Activated CD8-positive, alpha-beta memory T cell treated with anti-CD3 and anti-CD28 coated beads for 36 hours (primary cell): ENCODE measurements around the gene SIN3B. TPM values are rescaled to one million over a fixed set of nuclear protein-coding genes. Genes with fewer than 3 reads are reported as not detected.

Source experiments
- CTCF ChIA-PET: fragments of 350-600 bp; sonication (Branson Sonifier 250); formaldehyde crosslinking; loops from one replicate; lab custom pipeline; 2021; ENCODE audit warnings: antibody characterized with exemption; lab: Charles Lee
- POLR2A ChIA-PET: fragments of 350-600 bp; sonication (Branson Sonifier 250); formaldehyde crosslinking; loops from one replicate; lab custom pipeline; 2021; ENCODE audit warnings: antibody characterized with exemption; lab: Charles Lee
- total RNA-seq, 2 experiments: library from RNA; stranded (reverse); gene quantifications; one replicate each; pipeline ENCODE4 v1.2.3, GENCODE V29; 2021

SIN3B gene
- total RNA-seq, 2 experiments from 2014 or later, result 29.9 to 31.3 TPM

DNA sequence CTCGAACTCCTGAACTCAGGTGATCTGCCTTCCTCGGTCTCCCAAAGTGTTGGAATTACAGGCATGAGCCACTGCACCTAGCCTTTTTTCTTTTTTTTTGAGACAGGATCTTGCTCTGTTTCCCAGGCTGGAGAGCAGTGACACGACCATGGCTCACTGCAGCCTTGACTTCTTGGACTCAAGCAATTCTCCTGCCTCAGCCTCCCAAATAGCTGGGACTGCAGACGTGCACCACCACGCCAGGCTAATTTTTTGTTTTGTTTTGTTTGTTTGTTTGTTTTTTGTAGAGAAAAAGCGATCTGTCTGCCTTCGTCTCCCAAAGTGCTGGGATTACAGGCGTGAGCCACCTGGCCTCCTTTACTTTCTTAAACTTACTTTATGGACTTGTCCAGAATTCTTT, 6.5 kb upstream of the SIN3B start:
- ChIA-PET CTCF (no interaction called here), POLR2A (no interaction called here)

DNA sequence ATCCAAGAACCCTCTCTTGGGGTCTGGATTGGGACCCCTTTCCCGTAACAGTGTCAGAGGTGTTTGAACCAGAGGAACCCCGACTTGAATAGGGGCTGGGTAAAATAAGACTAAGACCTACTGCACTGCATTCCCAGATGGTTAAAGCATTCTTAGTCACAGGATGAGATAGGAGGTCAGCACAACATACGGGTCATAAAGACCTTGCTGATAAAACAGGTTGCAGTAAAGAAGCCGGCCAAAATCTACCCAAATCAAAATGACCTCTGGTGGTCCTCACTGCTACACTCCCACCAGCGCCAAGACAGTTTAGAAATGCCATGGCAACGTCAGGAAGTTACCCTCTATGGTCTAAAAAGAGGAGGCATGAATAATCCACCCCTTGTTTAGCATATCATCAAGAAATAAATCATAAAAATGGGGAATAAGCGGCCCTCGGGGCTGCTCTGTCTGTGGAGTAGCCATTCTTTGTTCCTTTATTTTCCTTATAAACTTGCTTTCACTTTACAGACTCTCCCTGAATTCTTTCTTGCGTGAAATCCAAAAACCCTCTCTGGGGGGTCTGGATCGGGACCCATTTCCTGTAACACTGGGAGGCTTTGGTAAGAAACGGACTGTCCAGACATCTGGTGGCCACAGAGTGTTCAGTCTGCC, 4.4 kb upstream of the SIN3B start:
- CTCF ChIA-PET, result no interaction called here
- POLR2A ChIA-PET, result no interaction called here

DNA sequence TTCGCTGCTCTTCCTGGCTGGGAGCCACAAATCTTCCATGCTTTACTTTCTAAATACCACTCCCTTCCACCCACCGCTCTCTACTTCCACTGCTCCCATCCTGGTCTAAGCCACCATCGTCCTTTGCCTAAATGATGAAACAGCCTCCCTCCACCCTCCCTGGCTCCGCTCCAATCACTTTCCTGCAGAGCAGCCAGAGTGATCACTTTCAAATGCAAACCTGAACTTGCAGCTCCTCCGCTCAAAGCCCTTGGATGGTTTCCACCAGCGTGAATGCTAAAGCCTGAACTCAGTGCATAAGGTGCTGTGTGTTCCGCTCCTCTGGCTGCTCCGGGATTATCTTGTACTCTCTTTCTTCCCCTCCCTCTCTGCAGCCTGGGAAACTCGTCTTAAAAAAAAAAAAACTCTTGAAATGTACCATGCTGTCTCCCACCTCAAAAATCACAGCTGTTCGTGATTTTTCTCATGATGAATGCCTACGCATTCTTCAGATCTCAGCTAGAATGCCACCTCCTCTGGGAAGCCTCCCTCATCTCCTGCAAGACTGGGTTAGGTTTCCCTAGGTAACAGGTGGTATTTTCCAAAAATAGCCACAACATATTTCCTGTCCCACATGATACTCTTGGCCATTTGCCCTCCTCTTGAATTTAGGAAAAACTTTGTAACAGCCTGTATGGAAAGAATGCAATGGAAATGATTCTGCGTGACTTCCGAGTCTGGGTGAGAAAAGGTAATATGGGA, 3.7 kb upstream of the SIN3B start:
- POLR2A ChIA-PET, result no interaction called here

DNA sequence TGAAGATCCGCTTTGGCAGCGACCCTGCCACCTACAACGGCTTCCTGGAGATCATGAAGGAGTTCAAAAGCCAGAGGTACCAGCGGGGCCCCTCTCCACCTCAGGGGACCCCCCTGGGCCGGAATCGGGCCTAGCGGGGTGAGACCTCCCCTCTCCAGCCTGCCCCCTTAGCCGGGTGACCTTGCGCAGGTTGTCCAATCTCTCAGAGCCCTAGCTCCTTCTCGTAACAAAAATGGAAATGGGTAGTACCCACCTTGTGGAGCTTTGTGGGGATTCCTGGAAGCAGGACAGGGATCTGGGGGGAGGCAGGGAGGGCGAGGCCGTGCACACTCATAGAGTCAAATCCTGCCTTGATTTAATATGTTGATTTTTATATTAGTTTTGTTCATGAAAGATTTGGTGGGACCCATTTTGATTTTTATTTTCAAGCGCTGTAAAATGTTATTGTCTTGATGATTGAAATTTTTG, 658 bp downstream of the SIN3B start:
- CTCF ChIA-PET, result no interaction called here
- POLR2A ChIA-PET, result no interaction called here

More for the DNA sequence above, 3.7 kb upstream of the SIN3B start:
- CTCF ChIA-PET, result no interaction called here

DNA sequence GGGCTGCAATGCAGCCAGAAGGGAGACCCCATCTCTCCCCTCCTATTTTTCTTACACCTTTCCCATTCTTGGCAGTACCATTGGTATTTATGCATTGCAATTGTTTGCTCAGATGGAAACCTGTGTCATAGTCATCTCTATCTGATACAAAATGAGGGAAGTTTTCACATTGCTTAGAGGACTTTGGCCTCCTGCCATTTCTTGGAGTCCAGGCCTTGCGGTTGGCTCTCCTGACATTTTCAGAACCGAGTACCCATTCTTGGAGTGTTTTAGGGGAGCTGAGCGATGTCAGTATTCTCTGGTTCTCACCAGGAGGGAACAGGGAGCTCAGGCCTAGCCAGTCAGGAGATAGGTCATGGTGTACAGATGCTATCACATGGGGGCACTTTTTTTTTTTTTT, 1.5 kb downstream of the SIN3B start:
- CTCF ChIA-PET, result no interaction called here
- POLR2A ChIA-PET, result interaction anchor here (0.6 kb wide), 1 partner anchor 994 kb away, joined by 4 read pairs; no protein-coding TSS in a partner anchor

- ChIA-PET POLR2A (interaction anchor here (0.6 kb wide), 1 partner anchor 994 kb away, joined by 4 read pairs; no protein-coding TSS in a partner anchor), CTCF (no interaction called here)
Observed at GRCh38 chr19:16831531-16831930, 2.3 kb downstream of the SIN3B start.

DNA sequence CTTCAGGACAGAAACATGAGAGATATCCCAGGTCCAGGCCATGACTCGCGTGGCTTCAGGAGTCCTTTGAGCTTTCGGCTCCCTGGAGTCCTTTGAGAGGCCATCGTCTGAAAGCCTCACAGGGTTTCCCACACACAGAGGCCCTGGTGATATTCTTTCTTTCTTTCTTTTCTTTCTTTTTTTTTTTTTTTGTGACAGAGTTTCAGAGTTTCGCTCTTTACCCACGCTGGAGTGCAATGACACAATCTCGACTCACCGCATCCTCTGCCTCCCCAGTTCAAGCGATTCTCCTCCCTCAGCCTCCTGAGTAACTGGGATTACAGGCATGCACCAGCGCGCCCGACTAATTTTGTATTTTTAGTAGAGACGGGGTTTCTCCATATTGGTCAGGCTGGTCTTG, 5.5 kb downstream of the SIN3B start:
- ChIA-PET CTCF (no interaction called here), POLR2A (no interaction called here)

GRCh38 chr19:16836115-16837034, 7.2 kb downstream of the SIN3B start:
- POLR2A ChIA-PET, result no interaction called here

GRCh38 chr19:16837035-16837362, 7.8 kb downstream of the SIN3B start:
- POLR2A ChIA-PET, result no interaction called here
- CTCF ChIA-PET, result no interaction called here

More at GRCh38 chr19:16836115-16837034, 7.2 kb downstream of the SIN3B start:
- CTCF ChIA-PET, result interaction anchor here (0.5 kb wide), 1 partner anchor 126 kb away, joined by 3 read pairs; no protein-coding TSS in a partner anchor

DNA sequence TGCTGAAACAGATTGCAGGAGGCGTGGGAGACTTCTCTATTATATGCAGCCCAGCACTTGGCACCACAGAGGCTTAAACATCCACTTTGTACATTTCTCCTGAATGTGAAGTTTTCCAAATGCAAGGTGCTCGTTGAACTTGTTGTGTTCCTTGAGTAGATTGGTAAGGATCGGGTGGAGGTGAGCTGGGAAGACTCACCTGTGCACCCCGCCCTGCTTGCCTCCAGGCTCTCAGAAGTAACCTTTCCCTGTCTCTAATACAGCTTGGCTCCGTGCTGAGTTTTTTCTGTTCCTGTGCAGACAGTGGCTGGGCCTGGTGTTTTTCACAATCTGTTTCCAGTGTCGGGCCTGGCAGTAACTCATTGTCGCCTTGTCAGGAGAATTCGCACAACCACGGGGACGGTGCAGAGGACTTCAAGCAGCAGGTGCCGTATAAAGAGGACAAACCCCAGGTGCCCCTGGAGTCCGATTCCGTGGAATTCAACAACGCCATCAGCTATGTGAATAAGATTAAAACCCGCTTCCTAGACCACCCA, 12.3 kb downstream of the SIN3B start:
- POLR2A ChIA-PET, result no interaction called here
- CTCF ChIA-PET, result no interaction called here

DNA sequence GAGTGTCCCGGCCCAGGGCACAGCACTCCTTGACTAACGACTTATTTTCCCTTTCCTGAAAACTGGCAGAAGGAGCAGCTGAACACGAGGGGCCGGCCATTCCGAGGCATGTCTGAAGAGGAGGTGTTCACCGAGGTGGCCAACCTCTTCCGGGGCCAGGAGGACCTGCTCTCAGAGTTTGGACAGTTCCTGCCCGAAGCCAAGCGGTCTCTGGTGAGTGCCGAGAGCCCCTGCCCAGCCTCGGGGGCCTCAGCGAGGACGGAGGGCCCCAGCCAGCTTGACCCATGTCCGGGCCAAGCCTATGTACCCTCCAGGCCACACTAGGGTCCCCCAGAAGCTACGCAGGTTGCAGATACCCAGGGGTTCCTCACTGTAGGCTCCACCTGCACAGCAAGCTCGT, 17.7 kb downstream of the SIN3B start:
- POLR2A ChIA-PET, result no interaction called here
- CTCF ChIA-PET, result no interaction called here

DNA sequence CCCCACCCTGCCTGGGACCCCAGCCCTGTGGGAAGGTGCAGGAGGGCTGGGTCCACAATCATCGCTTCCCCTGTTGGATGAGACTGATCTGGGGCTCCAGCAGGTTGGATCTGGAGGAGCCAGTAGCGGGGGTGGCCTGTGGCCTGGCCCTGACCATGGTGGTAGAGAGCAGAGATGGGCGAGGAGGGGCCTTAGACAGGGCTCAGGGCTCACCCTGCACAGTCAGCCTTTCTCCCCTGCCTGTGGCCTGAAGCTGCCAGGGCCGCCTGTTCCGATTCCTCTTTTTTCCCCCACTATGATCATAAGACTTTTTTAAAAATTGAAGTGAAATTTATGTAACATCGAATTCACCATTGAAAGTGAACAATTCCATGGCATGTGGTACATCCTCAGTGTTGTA, 18.2 kb downstream of the SIN3B start:
- POLR2A ChIA-PET, result no interaction called here
- CTCF ChIA-PET, result no interaction called here

- CTCF ChIA-PET, result no interaction called here
- POLR2A ChIA-PET, result interaction anchor here (0.5 kb wide), 1 partner anchor 609 kb away, joined by 3 read pairs; no protein-coding TSS in a partner anchor
Observed at GRCh38 chr19:16849168-16849567, 20.0 kb downstream of the SIN3B start.

DNA sequence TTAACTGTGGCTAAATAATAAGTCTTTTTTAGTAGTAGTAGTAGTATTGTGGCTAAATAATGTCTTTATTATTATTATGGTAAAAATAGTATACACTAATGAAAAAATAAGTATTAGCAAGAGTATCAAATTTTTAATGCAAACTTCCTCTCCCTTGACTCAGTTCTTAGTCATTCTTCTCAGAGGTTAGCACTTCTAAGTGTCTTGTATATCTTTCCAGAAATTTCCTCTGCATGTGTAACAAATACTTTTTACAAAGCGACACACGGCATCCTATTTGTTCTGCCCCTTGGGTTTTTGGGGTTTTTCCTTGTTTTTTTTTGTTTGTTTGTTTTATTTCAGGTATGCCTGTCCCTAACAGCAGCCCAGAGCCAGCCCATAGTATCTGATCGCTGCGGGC, 20.9 kb downstream of the SIN3B start:
- CTCF ChIA-PET, result no interaction called here
- POLR2A ChIA-PET, result interaction anchor here (0.6 kb wide), 1 partner anchor 79 kb away, joined by 5 read pairs; no protein-coding TSS in a partner anchor

DNA sequence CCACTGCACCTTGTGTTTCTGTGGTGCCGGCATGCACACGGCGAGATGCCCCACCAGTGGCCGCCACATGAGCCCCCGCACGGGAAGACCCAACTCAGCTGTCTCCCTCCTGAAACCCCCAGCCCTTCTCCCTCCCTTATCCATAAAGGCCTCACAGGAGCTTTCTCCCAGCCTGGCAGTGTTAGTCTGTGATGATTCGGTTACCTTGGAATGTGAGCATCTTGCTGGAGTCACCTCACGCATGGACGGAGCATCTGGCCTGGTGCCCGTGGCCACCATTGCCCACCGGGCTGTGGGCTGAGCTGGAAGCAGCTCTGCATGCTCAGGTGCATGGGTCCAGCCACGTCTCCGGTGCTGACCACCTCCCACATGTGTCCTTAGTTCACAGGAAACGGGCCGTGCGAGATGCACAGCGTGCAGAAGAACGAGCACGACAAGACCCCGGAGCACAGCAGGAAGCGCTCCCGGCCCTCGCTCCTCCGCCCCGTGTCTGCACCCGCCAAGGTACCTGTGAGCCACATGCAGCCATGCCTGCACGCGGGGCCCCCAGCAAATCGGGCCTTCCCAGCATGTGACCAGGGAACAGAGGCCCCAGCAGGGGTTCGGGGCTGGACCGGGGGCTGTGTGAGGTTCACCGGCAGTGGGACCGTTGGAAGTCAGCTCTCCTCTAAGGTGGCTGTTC, 22.0 kb downstream of the SIN3B start:
- ChIA-PET POLR2A (no interaction called here), CTCF (no interaction called here)

DNA sequence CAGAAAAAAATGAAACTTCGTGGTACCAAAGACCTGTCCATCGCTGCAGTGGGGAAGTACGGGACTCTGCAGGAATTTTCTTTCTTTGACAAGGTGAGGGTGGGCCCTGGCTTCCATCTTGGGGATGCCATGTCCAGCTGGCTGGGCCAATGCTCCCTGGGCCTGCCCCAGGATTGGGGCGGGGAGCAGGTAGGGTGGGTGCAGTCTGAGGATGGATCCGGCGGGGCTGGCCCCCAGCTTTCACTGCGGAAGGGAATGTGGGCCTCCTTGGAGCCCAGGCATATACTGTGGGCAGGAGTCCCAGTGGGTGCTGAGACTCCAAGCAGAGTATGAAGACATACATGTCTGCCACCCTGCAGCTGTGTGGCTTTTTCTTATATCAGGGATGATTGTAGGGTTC, 23.9 kb downstream of the SIN3B start:
- CTCF ChIA-PET, result no interaction called here

GRCh38 chr19:16856091-16856490, 26.9 kb downstream of the SIN3B start:
- ChIA-PET POLR2A (no interaction called here), CTCF (no interaction called here)

More for the DNA sequence above, 23.9 kb downstream of the SIN3B start:
- POLR2A ChIA-PET, result no interaction called here

DNA sequence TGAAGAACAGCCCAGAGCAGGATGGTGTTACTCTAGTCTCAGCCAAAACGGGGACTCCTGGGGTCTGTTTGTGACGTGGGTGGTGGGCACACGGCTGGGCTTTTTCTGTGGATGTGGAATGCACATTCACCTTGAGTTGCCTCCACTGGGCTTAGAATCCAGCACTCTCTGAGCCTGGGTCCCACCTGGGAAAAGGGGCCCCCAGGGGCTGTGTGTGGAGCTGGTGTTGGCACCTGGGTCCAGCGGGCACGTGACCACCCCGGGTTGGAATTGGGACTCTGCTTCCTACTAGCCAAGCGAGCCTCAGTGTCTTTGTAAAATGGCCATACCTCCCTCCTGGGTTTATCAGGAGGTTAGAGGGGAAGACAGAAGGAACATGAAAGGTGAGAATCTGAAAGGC, 30.4 kb downstream of the SIN3B start:
- ChIA-PET POLR2A (no interaction called here), CTCF (no interaction called here)

DNA sequence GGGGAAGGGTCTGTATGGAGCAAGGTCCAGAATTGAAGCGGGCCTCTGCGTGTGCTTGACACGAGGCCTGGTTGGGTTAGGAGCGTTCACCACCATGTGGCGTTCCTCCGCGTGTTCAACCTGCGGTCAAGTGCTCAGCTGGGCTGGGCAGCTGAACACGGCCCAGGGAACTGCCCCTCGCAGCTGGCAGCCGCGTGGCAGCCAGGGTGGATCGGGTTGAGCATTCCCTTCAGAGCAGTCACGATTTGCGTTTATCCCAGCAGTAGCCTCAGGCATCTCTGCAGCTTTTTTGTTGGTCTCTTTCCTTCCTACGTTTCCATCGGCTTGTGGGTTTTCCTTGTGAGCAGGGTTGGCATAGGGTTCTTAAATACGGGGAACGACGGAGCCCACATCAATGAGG, 30.9 kb downstream of the SIN3B start:
- ChIA-PET CTCF (no interaction called here), POLR2A (no interaction called here)
